ENCODE data around the gene SYNE1.

SYNE1 gene

DNA sequence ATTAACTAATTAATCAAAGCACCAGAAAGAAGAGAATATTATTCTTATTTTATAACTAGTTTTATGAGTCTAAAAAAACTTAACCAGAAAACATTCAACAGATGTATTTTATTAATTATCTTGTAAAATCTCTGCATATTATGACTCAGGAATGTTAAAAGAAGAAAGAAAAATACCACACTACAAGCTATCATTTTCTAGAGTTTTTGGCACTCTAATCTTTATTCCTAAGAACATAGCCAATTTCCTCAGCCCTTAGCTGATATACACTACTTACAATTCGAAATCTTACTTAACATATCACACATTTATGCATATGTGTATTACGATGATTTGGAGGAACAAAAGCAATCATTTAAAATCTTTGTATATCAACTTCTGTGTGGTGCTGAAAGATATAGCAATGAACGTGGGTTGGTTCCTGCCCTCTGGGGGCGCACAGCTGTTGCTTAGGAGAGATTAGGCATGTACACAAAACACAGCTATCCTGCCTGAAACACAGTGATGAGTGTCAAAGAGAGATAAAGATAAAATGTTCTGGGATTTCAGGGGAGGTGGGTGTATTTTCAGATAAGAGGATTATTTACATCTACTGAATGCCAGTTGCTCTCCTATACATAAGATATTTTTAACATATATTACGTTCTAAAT lies 404.5 kb downstream of the SYNE1 start:
- no peak for DNase-seq (ENCODE audit: low spot score)

DNA sequence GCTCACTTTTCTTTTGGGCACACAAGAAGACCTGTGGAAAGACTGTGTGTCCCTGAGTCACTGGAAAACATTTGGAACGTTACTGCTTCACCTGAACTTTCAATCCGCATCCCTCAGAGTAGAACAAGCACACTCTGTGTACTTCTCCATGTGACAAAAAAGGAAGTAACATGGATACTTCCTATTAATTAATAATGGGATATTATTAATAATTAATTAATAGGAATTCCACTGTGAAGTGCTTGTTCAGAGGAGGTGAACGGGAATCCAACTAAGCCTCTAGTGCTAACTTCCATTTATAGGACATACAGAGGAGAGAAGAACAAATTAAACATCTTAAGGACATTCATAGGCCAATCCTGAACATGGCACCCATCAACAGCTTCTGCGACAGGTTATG lies 407.8 kb downstream of the SYNE1 start:
- no peak for DNase-seq (ENCODE audit: low spot score)

GRCh38 chr6:152226119-152226518 lies 411.0 kb downstream of the SYNE1 start:
- no peak for DNase-seq (ENCODE audit: low spot score)

DNA sequence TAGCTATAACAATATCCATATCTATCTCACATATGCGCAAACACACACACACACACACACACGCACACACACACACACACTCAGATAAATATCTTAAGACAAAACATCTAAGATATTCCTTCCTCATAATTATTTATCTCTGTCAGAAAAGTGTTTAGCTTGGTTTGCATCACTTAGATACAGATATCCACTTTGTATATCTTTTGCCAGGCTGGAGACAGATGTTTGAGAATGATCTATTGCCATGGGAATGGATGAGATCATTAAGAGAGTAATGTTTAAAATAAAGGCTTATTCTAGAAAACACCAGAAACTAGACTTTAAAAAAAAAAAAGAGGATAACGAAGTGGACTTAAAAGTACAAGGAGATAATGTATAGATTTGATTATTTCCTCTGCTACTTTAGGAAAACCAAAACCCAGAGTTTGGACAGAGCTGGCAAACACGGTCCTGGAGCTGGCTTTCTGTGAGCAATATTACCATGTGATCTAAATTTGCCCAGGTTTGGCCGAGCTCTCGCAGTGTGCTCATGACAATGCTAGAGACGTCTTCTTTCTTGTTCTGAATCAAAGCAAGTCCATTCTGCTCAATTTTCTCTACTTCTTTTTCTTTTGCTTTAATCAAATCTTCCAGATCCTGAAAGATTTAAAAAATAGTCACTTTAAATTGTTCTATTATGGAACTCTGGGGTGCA lies 411.8 kb downstream of the SYNE1 start:
- no peak for DNase-seq (ENCODE audit: low spot score)

- no peak for DNase-seq (ENCODE audit: low spot score)
Measured at GRCh38 chr6:152223636-152224035, 413.5 kb downstream of the SYNE1 start.

GRCh38 chr6:152221806-152222628 lies 415.1 kb downstream of the SYNE1 start:
- DNase-seq (ENCODE audit: low spot score) = no peak

DNA sequence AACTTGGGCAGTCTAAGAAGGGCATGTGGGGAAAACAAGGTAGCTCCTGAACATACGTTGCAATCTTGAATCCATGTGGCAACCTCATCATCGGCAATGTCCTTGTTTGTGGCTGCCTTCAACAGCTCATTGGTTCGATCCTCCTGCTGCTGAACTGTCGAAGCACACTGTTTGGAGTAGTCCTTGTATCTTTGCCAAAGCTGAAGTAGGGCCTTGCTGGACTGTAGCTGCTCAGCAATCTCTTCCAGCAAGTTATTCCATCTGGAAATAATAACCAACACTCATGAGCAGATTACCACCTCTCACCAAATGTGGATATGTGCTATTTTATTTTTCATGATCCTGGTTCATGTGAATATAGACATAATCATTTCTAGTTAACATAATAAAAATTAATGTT lies 416.4 kb downstream of the SYNE1 start:
- DNase-seq (ENCODE audit: low spot score) = no peak

- DNase-seq (ENCODE audit: low spot score) = no peak
Measured at GRCh38 chr6:152218887-152219286, 418.3 kb downstream of the SYNE1 start.

DNA sequence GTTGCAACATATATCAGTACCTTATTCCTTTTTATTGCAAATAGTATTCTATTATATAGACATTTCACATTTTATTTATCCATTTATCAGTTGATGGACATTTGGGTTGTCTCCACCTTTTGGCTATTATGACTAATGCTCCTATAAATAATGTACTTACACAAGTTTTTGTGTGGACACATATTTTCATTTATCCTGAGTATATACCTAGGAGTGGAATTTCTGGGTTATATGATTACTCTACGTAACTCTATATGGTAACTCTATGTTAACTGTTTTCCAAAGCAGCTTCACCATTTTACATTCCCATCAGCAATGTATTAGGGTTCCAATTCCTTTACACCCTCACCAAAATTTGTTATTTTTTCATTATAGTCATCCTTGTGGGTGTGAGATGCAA lies 424.7 kb downstream of the SYNE1 start:
- DNase-seq (ENCODE audit: low spot score) = no peak

DNA sequence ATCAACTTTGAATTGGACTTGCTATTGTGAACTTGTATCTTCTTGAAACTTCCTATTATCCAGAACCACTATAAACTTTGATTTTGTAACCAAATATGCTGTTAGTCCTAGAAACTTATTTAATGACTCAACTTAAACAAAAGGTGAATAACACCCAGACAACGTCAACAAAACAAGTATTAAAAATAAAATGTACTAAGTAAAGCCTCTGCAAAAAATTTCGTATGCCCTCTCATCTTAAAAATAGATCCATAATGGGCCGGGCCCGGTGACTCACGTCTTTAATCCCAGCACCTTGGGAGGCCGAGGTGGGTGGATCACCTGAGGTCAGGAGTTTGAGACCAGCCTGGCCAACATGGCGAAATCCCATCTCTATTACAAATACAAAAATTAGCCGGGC lies 428.0 kb downstream of the SYNE1 start:
- no peak for DNase-seq (ENCODE audit: low spot score)

GRCh38 chr6:152207915-152208714 lies 429.0 kb downstream of the SYNE1 start:
- DNase-seq (ENCODE audit: low spot score) = no peak

GRCh38 chr6:152206072-152206818 lies 430.9 kb downstream of the SYNE1 start:
- DNase-seq (ENCODE audit: low spot score) = peak; percentile 16

DNA sequence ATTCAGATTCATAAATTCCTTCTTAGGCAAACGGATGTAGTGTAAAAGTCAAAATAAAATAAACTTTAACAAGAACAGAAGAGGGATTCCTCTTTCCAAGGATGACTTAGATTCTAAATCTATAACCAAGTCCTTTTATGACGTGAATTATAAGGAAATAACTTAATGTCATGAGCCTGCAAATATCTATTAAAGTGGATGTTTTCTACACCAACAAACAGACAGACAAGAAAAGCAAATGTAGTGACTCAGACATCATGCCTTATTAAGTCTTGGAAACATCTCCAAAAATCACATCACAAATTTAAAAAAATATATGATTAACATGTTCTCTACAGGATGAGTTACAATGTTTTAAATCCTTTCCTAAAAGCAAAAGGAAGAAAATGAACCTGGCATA lies 432.6 kb downstream of the SYNE1 start:
- no peak for DNase-seq (ENCODE audit: low spot score)

DNA sequence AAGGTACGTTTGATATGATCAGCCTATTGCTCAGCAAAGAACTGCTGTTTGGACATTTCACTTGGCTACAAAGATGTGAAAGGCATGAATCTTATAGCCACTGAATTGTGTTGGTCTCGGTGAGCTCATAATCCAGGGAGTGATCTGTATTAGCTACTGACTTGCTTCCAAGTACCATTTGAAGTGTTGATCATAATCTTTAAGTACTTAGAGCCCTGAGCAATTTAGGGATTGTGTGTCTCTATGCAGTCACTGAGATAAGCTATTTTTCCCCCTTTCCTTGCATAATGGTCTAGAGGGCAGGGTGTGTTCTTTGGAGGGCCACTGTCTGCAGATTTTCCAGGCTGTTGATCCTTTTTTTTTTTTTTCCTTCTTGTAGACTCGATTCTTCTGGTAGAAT lies 436.0 kb downstream of the SYNE1 start:
- DNase-seq (ENCODE audit: low spot score) = no peak

DNA sequence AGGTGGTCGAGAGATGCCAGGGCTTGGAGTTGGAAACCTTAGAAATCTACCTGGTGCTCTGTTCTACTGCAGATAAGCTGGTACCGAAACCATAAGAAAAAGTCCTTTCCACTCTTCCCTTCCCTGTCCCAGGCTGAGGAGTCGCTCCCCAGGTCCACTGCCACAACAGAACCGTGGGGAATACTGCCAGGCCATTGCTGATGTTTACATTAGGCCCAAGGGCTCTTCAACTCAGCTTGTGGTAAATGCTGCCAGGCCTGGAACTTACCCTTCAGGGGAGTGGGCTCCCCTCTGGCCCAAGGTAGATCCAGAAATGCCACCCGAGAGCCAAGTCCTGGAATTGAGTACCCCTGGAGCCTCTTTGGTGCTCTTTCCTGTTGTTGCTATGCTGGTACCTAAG lies 441.3 kb downstream of the SYNE1 start:
- no peak for DNase-seq (ENCODE audit: low spot score)

- DNase-seq (ENCODE audit: low spot score) = no peak
Measured at GRCh38 chr6:152189736-152190135, 447.4 kb downstream of the SYNE1 start.

DNA sequence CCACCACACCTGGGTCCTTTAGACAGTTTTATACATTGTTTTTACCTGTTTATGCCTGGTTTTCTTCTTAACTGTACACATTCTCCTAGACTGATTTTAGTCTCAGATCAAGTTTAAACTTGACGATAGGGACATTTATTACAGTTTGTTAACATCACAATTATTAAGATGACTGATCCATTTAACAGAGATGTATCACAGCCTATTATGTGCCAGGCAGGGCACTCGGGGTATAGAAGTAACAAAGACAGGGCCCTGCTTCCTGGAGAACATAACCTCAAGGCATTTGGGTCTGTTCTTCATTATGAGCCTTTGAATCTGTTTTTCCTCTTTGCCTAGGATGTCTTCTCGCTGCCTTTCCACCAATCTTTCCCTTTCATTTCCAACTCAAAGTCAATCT lies 449.2 kb downstream of the SYNE1 start:
- no peak for DNase-seq (ENCODE audit: low spot score)

GRCh38 chr6:152186840-152187239 lies 450.3 kb downstream of the SYNE1 start:
- DNase-seq (ENCODE audit: low spot score) = no peak

GRCh38 chr6:152184917-152185574 lies 452.1 kb downstream of the SYNE1 start:
- DNase-seq (ENCODE audit: low spot score) = peak; percentile 37

GRCh38 chr6:152184573-152184916 lies 452.6 kb downstream of the SYNE1 start:
- DNase-seq (ENCODE audit: low spot score) = peak; percentile 24

DNA sequence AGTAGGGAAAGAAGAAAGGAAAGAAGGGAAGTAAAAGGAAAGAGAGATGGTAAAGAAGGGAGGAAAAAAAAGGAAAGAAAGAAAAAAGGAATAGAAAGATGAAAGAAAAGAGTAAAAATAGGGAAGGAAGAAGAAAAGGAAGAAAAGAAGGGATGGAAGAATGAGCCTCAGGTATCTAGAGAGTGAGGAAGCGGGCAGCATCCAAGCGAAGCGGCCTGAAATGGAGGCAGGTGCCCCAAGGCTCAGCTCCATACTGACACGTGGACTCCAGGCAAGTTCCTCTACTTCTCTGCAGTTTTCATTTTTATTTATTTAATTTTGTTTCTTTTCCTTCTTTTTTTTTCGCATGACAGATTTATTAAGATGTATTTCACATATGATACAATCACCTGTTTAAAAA lies 456.6 kb downstream of the SYNE1 start:
- no peak for DNase-seq (ENCODE audit: low spot score)

Data from germinal center (tissue), 1 donor.